IPS DF 6.9 (cell line): ENCODE results near the gene CACNA1H.

Experiments used
- DNase-seq: peaks from one replicate; pipeline ENCODE4 v3.0.0-alpha.2; 2013; ENCODE audit warnings: low read depth, low spot score
- H3K27ac ChIP-seq: one replicate; pipeline ENCODE4 v1.5.1; 2013; ENCODE audit warnings: low read length, control low read depth
- H3K27me3 ChIP-seq: 2 replicates; pipeline ENCODE4 v1.6.1; 2013; ENCODE audit warnings: mild to moderate bottlenecking, low read length; ENCODE audit not compliant: control insufficient read depth, insufficient read depth
- H3K36me3 ChIP-seq: 2 replicates; pipeline ENCODE4 v1.6.1; 2013; ENCODE audit warnings: low read length; ENCODE audit not compliant: control insufficient read depth, insufficient read depth
- H3K4me1 ChIP-seq: 2 replicates; pipeline ENCODE4 v1.6.1; 2013; ENCODE audit warnings: low read length; ENCODE audit not compliant: control insufficient read depth, insufficient read depth
- H3K4me3 ChIP-seq: 2 replicates; pipeline ENCODE4 v1.5.1; 2013; ENCODE audit warnings: mild to moderate bottlenecking, low read length
- H3K9me3 ChIP-seq: 2 replicates; pipeline ENCODE4 v1.6.1; 2013; ENCODE audit warnings: low read length, inconsistent platforms; ENCODE audit not compliant: control insufficient read depth, insufficient read depth
- WGBS: extraction: QIAGEN DNeasy Blood & Tissue Kit; methylation state at CpG from one replicate; pipeline ENCODE4 v1.1.7; 2013; ENCODE audit warnings: mixed read lengths, missing lambda C conversion rate; ENCODE audit not compliant: insufficient read length, insufficient coverage; 5-methylcytosine and 5-hydroxymethylcytosine counted together

The CACNA1H gene

DNA sequence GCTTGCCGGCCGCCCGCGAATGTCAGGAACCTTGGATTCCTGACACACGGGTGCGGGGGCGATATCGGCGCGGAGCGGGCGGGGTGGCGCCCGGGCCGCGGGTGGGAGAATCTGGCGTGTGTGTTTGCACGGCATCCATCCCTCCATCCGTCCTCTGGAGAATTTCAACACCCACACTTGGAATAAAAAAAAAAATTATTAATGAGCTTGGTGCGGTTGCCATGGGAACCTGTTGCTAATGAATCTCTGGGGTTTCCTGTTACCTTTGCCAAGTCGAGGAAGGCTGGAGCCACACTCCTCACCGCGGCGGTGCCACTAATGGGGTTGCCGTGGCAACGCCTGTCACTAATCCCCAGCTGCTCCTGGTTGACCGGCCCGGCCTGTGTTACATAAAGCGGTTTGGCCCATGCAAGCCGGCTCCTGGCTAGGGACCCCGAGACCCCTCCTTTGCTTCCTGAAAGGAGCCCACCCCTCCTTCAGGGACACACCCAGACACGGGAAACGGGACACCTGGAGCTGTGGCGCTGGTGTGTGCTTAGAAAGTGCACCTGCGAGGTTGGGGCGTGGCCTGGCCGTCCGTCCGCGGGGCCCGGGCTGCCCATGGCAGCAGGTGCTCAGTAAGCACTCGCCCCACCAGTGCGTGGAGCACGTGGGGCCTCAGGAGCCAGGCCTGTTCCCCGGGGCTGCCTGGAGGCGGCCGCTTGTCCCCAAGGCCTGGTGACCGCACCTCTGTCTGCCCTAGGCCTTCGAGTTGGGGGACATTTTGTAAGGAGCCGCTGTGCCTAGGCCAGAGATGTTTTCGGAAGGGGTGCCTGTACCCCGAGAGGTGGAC is 14.6 kb downstream of the CACNA1H start:
- no peak for DNase-seq
- H3K27me3 ChIP-seq, result no peaks in the 10 kb centered on the region
- no CpG with 5 or more reads among the region's 52 CpGs for WGBS

DNA sequence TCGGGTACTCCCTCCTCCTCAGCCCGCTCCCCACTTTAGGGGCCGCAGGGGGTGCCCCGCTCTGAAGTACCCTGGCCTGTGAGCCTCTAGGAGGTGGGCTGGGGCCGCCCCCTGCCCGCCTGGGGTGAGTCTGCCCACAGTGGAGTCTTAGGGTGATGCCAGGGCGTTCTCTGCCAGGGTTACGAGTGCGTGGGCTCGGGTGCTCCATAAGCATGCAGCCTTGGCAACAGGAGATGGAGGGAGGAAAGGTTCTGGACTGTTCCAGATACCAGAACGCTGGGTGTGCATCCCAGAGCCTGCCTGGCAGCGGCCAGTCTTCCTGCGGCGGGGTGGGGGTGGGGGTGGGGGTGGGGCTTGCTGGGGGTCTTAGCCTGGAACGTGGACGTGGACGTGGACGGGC is 15.9 kb downstream of the CACNA1H start:
- Histone ChIP-seq H3K36me3 (peaks cover 8% of the 10 kb centered on the region; the same call in 1 of the 2 replicates), H3K27me3 (no peaks in the 10 kb centered on the region), H3K27ac (no peak overlapping the region), H3K4me3 (no peak overlapping the region), H3K9me3 (no peaks in the 10 kb centered on the region), H3K4me1 (no peaks in the 10 kb centered on the region; the same call in 1 of the 2 replicates)
- WGBS, result no CpG with 5 or more reads among the region's 18 CpGs
- no peak for DNase-seq

More for the DNA sequence above, 14.6 kb downstream of the CACNA1H start:
- peaks cover 8% of the 10 kb centered on the region; the same call in 1 of the 2 replicates for H3K36me3 ChIP-seq
- H3K9me3 ChIP-seq, result no peaks in the 10 kb centered on the region
- H3K4me1 ChIP-seq, result no peaks in the 10 kb centered on the region; the same call in 1 of the 2 replicates
- no peak overlapping the region for H3K27ac ChIP-seq
- H3K4me3 ChIP-seq, result no peak overlapping the region

DNA sequence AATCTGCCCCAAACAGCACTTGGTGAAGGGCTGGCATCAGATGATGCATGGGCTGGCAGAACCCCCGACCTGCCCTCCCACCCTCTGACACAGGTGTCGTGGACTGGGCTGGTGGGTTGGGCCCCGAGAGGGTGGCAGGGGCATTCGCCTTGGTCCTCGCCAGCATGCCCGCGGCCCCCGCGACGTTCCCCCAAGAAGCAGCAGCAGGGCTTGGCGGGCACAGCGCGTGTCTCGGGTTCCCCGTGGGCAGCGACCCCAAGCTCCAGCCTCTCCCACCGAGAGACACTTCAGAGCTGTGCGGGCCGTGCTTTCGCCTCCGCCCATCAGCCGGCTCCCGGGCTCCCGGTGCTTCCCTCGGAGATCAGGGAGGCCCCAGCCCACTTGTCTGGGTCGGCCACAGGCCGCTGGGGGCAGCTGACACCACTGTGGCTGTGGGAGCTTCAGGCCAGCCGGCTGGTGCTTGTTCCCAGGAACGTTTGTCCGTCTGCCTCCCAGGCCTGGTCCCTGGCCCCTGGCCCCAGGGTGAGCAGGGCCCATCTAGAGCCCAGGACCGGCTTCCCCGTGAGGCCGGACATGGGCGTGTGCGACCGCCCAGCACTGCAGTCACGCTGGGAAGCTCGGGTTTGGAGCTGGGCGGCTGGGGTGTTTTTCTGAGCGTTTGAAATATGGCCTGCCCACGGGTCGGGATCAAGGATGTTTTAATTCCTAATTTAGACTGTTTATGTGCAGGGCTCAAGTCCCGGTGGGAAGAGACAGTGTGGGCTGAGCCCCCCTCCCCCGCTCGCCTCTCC is 16.6 kb downstream of the CACNA1H start:
- Histone ChIP-seq H3K27ac (no peak overlapping the region), H3K9me3 (no peaks in the 10 kb centered on the region), H3K4me1 (no peaks in the 10 kb centered on the region; the same call in 1 of the 2 replicates), H3K36me3 (peaks cover 8% of the 10 kb centered on the region; the same call in 1 of the 2 replicates), H3K27me3 (no peaks in the 10 kb centered on the region), H3K4me3 (no peak overlapping the region)
- no CpG with 5 or more reads among the region's 45 CpGs for WGBS
- no peak for DNase-seq

DNA sequence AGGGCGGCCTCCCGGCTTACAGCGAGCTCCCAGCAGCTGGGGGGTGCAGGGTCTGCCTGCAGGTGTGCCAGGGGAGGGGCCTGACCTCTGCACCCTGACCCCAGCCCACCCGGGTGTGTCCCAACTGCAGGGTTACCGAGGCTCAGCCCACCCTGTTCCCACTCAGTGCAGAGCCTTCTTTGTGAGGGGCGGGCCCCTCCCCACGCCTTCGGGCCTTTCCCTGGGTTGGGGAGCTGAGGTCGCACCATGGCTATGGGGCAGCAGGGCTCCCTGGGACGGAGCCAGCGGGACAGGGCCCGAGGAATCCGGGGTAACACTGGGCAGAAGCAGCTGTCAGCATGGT is 17.1 kb downstream of the CACNA1H start:
- no peak overlapping the region for H3K27ac ChIP-seq
- H3K27me3 ChIP-seq, result no peaks in the 10 kb centered on the region
- H3K36me3 ChIP-seq, result peaks cover 8% of the 10 kb centered on the region; the same call in 1 of the 2 replicates
- no peaks in the 10 kb centered on the region; the same call in 1 of the 2 replicates for H3K4me1 ChIP-seq
- no peak for DNase-seq
- WGBS, result no CpG with 5 or more reads among the region's 13 CpGs
- H3K9me3 ChIP-seq, result no peaks in the 10 kb centered on the region
- no peak overlapping the region for H3K4me3 ChIP-seq

DNA sequence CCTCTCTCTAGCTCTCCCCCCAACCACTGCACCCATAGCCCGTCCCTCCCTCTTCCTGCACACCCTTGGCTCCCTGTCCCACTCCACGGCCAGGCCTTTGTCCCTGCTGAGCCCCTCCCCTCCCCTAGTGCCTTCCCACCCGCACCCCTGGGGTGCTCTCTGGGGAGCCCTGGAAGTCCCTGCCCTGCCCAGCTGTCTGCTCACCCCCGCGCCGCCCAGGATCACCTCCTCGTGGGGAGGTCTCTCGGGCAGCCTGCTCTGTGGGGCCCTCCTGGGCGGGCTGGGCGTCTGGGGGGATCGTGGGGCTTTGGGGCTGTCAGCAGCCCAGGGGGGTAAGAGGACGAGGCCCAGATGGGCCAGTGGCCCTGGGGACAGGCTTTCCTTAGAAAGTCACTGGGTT is 18.1 kb downstream of the CACNA1H start:
- Histone ChIP-seq H3K27ac (no peak overlapping the region), H3K27me3 (no peaks in the 10 kb centered on the region), H3K4me1 (no peaks in the 10 kb centered on the region; the same call in 1 of the 2 replicates), H3K36me3 (peaks cover 7% of the 10 kb centered on the region; the same call in 1 of the 2 replicates), H3K4me3 (no peak overlapping the region), H3K9me3 (no peaks in the 10 kb centered on the region)
- no peak for DNase-seq
- WGBS, result no CpG with 5 or more reads among the region's 12 CpGs

DNA sequence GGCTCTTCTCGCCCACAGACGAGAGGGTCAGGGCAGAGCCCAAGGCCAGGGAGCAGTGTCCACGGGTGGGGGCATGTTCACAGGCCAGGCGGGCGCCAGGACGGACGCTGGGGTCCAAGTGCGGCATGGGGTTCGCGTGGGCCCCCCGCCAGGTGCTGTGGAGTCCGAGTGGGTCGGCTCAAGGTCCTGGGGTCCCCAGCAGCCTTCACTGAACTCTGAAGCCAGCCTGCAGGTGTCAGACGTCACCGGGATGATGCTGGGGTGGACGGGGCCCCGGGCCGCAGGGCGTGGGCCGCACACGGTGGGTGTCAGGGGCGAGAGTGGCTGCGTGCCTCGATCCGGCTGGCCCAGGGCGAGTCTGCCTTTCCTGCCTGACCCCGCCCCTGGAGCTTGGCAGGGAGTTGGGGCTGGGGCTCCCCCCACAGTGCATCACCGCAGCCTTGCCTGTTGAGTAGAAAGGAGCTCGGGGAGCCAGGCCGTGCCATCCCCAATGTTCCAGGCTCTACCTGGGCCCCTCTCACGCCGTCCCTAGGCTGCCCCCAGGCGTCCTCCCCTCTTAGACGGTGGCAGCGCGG is 19.0 kb downstream of the CACNA1H start:
- peaks cover 1% of the 10 kb centered on the region; the same call in 1 of the 2 replicates for H3K4me1 ChIP-seq
- no CpG with 5 or more reads among the region's 36 CpGs for WGBS

DNA sequence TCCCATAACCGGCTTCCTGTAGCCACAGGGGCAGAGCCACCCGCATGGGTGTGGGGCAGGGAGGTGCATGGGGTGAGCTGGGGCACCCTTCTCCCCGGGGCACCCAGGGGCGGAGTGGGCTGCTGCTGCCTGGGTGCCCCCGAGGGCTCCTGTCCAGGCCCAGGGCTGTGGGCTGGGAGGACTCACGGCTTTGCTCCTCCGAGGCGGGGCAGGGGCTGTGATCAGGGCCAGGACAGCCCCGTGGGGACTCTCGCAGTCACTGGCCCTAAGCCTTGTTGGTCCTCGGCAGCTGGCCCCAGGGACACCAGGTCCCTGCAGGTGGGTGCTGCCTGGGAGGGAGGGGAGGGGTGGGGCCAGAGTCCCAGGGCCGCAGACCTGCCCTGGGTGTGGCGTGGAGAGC is 19.7 kb downstream of the CACNA1H start:
- peaks cover 2% of the 10 kb centered on the region; the same call in 1 of the 2 replicates for H3K36me3 ChIP-seq
- no peak overlapping the region for H3K4me3 ChIP-seq
- WGBS, result no CpG with 5 or more reads among the region's 13 CpGs
- H3K9me3 ChIP-seq, result no peaks in the 10 kb centered on the region
- H3K4me1 ChIP-seq, result peaks cover 1% of the 10 kb centered on the region; the same call in 1 of the 2 replicates
- DNase-seq, result no peak
- no peaks in the 10 kb centered on the region for H3K27me3 ChIP-seq
- no peak overlapping the region for H3K27ac ChIP-seq

More for the DNA sequence above, 19.0 kb downstream of the CACNA1H start:
- Histone ChIP-seq H3K36me3 (peaks cover 2% of the 10 kb centered on the region; the same call in 1 of the 2 replicates), H3K9me3 (no peaks in the 10 kb centered on the region), H3K27ac (no peak overlapping the region), H3K27me3 (no peaks in the 10 kb centered on the region), H3K4me3 (no peak overlapping the region)
- no peak for DNase-seq

DNA sequence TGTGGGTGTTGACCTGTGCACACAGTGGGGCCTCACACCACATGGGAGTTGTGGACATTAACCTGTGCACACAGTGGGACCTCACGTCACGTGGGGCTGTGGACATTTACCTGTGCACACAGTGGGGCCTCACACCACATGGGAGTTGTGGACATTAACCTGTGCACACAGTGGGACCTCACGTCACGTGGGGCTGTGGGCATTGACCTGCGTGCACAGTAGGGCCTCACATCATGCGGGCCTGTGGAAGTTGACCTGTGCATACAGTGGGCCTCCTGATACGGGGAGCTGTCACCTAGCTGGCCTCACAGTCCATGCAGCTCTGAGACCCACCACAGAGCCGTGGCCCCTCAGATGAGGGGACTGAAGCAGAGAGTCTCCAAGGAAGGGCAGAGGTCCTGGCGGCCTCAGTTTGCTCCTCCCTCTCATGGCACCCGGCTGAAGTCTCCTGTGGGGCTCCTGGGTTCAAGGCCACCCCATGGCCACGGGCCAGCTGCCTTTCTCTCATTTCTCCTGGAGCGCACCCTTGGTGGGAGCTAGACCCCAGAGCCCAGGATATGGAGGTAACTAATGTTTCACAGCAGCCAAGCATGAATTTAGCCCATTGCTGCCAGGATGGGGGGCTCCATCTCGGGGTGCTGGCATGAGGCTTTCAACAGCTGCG is 21.0 kb downstream of the CACNA1H start:
- no peak for DNase-seq
- H3K27ac ChIP-seq, result no peak overlapping the region
- H3K9me3 ChIP-seq, result no peaks in the 10 kb centered on the region
- no peak overlapping the region for H3K4me3 ChIP-seq
- H3K27me3 ChIP-seq, result no peaks in the 10 kb centered on the region
- no CpG with 5 or more reads among the region's 14 CpGs for WGBS
- H3K36me3 ChIP-seq, result peaks cover 2% of the 10 kb centered on the region; the same call in 1 of the 2 replicates
- peaks cover 1% of the 10 kb centered on the region; the same call in 1 of the 2 replicates for H3K4me1 ChIP-seq

DNA sequence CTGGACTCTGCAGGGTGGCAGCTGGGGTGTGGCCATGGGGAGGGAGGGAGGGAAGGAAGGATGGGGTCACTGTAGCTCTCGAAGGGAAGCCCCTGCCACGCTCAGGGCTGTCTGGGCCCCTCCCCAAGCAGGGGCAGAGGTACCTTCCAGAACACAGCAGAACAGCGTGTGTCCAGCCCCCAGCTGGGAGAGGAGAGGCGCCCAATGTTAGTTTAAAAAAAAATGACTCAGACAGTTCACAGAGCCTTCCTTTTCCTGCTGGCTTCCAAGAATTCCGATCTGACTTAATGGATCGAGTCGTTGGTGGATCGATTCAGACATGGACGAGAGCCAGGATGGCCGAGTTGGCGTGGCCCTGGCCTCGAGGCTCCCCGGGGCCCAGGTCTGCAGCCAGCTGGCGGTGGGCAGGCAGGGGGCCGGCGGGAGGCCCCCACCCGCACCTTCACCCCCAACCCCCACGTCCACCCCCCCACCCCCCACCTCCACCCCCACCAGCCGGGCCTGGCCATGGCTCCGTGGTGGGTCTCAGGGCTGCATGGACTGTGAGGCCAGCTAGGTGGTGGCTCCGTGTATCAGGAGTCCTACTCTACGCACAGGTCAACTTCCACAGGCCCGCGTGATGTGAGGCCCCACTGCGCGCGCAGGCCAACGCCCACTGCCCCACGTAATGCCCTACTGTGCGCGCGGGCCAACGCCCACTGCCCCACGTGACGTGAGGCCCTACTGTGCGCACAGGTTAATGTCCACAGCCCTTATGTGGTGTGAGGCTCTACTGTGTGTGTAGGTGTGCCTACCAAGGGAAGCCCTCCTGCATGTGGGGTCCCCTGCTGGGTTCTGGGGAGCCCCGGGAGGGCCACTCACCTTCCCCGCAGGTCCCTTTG is 21.8 kb downstream of the CACNA1H start:
- Histone ChIP-seq H3K27ac (no peak overlapping the region), H3K4me1 (peaks cover 1% of the 10 kb centered on the region; the same call in 1 of the 2 replicates), H3K4me3 (no peak overlapping the region), H3K9me3 (no peaks in the 10 kb centered on the region), H3K36me3 (peaks cover 2% of the 10 kb centered on the region; the same call in 1 of the 2 replicates), H3K27me3 (no peaks in the 10 kb centered on the region)
- DNase-seq, result no peak
- no CpG with 5 or more reads among the region's 38 CpGs for WGBS
